Measurements from ENCODE around the gene INAVA.

GRCh38 chr1:200906491-200906890 lies 11.8 kb downstream of the INAVA start:
- TF ChIP-seq ZBTB8A (CRISPR knock-in tag; IDR thresholded peaks at IDR 0.05; ENCODE audit: borderline replicate concordance, low read depth) (no peak), YY1 (IDR thresholded peaks at IDR 0.05; ENCODE audit: insufficient read depth, insufficient replicate concordance, low read depth, low read length) (no peak), POLR2A (IDR thresholded peaks at IDR 0.05; ENCODE audit: insufficient read depth in 1 of 2, low read depth in 2 of 2, low read length in 2 of 2) (no peak), KLF15 (CRISPR knock-in tag; IDR thresholded peaks at IDR 0.05; ENCODE audit: borderline replicate concordance) (no peak), BHLHE40 (IDR thresholded peaks at IDR 0.05; ENCODE audit: low read length) (no peak), ESRRA (CRISPR knock-in tag; IDR thresholded peaks at IDR 0.05; ENCODE audit: low read depth) (no peak), CTCF (CRISPR knock-in tag; IDR thresholded peaks at IDR 0.05) (no peak), ZNF207 (IDR thresholded peaks at IDR 0.05; ENCODE audit: borderline replicate concordance) (no peak), ZNF274 (CRISPR knock-in tag; IDR thresholded peaks at IDR 0.05) (no peak), ZNF350 (CRISPR knock-in tag; IDR thresholded peaks at IDR 0.05; ENCODE audit: borderline replicate concordance, low read depth) (no peak), PBX2 (CRISPR knock-in tag; IDR thresholded peaks at IDR 0.05) (no peak), PRPF4 (IDR thresholded peaks at IDR 0.05; ENCODE audit: low read depth, low read length, poor library complexity, severe bottlenecking) (no peak), GABPA (IDR thresholded peaks at IDR 0.05; ENCODE audit: low read depth, low read length) (no peak), GABPA (CRISPR knock-in tag; IDR thresholded peaks at IDR 0.05; ENCODE audit: low read depth) (no peak)
- TF ChIP-seq, protein P1, sequence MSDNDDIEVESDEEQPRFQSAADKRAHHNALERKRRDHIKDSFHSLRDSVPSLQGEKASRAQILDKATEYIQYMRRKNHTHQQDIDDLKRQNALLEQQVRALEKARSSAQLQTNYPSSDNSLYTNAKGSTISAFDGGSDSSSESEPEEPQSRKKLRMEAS (IDR thresholded peaks at IDR 0.05): no peak
